ENCODE results near the gene RET. TPM values are rescaled to one million over a fixed set of nuclear protein-coding genes. Genes with fewer than 3 reads are reported as not detected.

RET gene
- total RNA-seq, 4 donors from 2014 or later: 0.27 to 2.1 (median 0.88) TPM

- 66 to 76% methylated on average over 15 of the region's 15 CpGs for WGBS, 2 donors
- no peak for DNase-seq
- no peak overlapping the region for H3K27ac ChIP-seq
- no peaks in the 10 kb centered on the region for H3K27me3 ChIP-seq
- TF ChIP-seq POLR2A (IDR thresholded peaks at IDR 0.05): no peak
- TF ChIP-seq CTCF (IDR thresholded peaks at IDR 0.05): no peak
- H3K36me3 ChIP-seq: no peaks in the 10 kb centered on the region
- H3K9me3 ChIP-seq: no peaks in the 10 kb centered on the region
- intact Hi-C loops (cut with DNase I): no loop called here
- H3K4me1 ChIP-seq: no peaks in the 10 kb centered on the region
- H3K4me3 ChIP-seq (replicated peaks in 1 of 3): no peak overlapping the region
Observed at GRCh38 chr10:43038783-43039623, 37.9 kb upstream of the RET start.

GRCh38 chr10:43039624-43040481 is 37.0 kb upstream of the RET start:
- 84 to 88% methylated on average over 17 of the region's 21 CpGs for WGBS, 2 donors

GRCh38 chr10:43040482-43041256 is 36.2 kb upstream of the RET start:
- no peak overlapping the region for H3K4me3 ChIP-seq (replicated peaks in 1 of 3)
- 83 to 99% methylated on average over 5 to 6 of the region's 6 CpGs for WGBS, 2 donors

More at GRCh38 chr10:43039624-43040481, 37.0 kb upstream of the RET start:
- Histone ChIP-seq H3K4me1 (no peaks in the 10 kb centered on the region), H3K27ac (no peak overlapping the region), H3K4me3 (replicated peaks in 1 of 3) (no peak overlapping the region), H3K9me3 (no peaks in the 10 kb centered on the region), H3K27me3 (no peaks in the 10 kb centered on the region), H3K36me3 (no peaks in the 10 kb centered on the region)
- TF ChIP-seq CTCF (IDR thresholded peaks at IDR 0.05): no peak
- TF ChIP-seq POLR2A (IDR thresholded peaks at IDR 0.05): no peak
- intact Hi-C loops (cut with DNase I): no loop called here
- DNase-seq: no peak

More at GRCh38 chr10:43040482-43041256, 36.2 kb upstream of the RET start:
- no peaks in the 10 kb centered on the region for H3K27me3 ChIP-seq
- DNase-seq: no peak
- H3K9me3 ChIP-seq: no peaks in the 10 kb centered on the region
- intact Hi-C loops (cut with DNase I): no loop called here
- H3K4me1 ChIP-seq: no peaks in the 10 kb centered on the region
- no peaks in the 10 kb centered on the region for H3K36me3 ChIP-seq
- TF ChIP-seq POLR2A (IDR thresholded peaks at IDR 0.05) (no peak), CTCF (IDR thresholded peaks at IDR 0.05) (no peak)
- H3K27ac ChIP-seq: no peak overlapping the region

Measured in thyroid gland (tissue), 4 donors.